Fibroblast of lung (primary cell): Measurements from ENCODE around the gene CCDC148. TPM values are rescaled to one million over a fixed set of nuclear protein-coding genes. Genes with fewer than 3 reads are reported as not detected.

Source experiments
- DNase-seq, 2 donors: peaks; one replicate each; pipeline versions ENCODE4 v3.0.0 to v3.0.0-alpha.2; 2010; ENCODE audit warnings: low read depth in 2 of 2
- H2AFZ ChIP-seq: 2 replicates; pipeline ENCODE4 v1.5.1; 2012; ENCODE audit warnings: low read length, control low read depth, inconsistent platforms
- H3K27ac ChIP-seq: 2 replicates; pipeline ENCODE4 v1.5.1; 2011; ENCODE audit warnings: low read length, control low read depth; ENCODE audit not compliant: insufficient read depth
- H3K27me3 ChIP-seq: 2 replicates; pipeline ENCODE4 v1.5.1; 2011; ENCODE audit warnings: mild to moderate bottlenecking, low read length; ENCODE audit not compliant: control insufficient read depth, insufficient read depth
- H3K36me3 ChIP-seq: 2 replicates; pipeline ENCODE4 v1.5.1; 2011; ENCODE audit warnings: low read length; ENCODE audit not compliant: control insufficient read depth, insufficient read depth
- H3K4me1 ChIP-seq: 2 replicates; pipeline ENCODE4 v1.5.1; 2011; ENCODE audit warnings: low read length; ENCODE audit not compliant: control insufficient read depth, insufficient read depth; ENCODE audit errors: extremely low read depth
- H3K4me2 ChIP-seq: 2 replicates; pipeline ENCODE4 v1.5.1; 2011; ENCODE audit warnings: low read length, control low read depth; ENCODE audit not compliant: insufficient read depth; ENCODE audit errors: extremely low read depth
- H3K4me3 ChIP-seq, 4 experiments: fragments of 200-600 bp in 1 of 4; sonication (generic) in 1 of 4; replicated peaks in 1 of 4; 2 replicates each; pipeline ENCODE4 v1.5.1; 2011 to 2016; ENCODE audit warnings: low read length in 4 of 4, low read depth in 3 of 4, mild to moderate bottlenecking in 3 of 4, control low read depth in 2 of 4, inconsistent platforms in 1 of 4, mixed read lengths in 1 of 4; ENCODE audit not compliant: insufficient read depth in 1 of 4; ENCODE audit errors: control extremely low read depth in 1 of 4
- H3K79me2 ChIP-seq: 2 replicates; pipeline ENCODE4 v1.5.1; 2012; ENCODE audit warnings: mild to moderate bottlenecking, low read length, inconsistent platforms; ENCODE audit not compliant: control insufficient read depth, insufficient read depth
- H3K9ac ChIP-seq: 2 replicates; pipeline ENCODE4 v1.5.1; 2011; ENCODE audit warnings: mild to moderate bottlenecking, low read length, control low read depth; ENCODE audit not compliant: insufficient read depth
- H3K9me3 ChIP-seq: 2 replicates; pipeline ENCODE4 v1.5.1; 2012; ENCODE audit warnings: low read depth, low read length; ENCODE audit not compliant: control insufficient read depth, insufficient read depth
- H4K20me1 ChIP-seq: 2 replicates; pipeline ENCODE4 v1.5.1; 2011; ENCODE audit warnings: low read length; ENCODE audit not compliant: control insufficient read depth, insufficient read depth; ENCODE audit errors: extremely low read depth
- CTCF ChIP-seq, 2 donors: IDR thresholded peaks in 1 of 2; conservative IDR thresholded peaks in 1 of 2; 1 replicate in 1 of 2; 2 replicates in 1 of 2; pipeline ENCODE4 v1.5.1; 2011 to 2012; ENCODE audit warnings: low read length in 2 of 2, control low read depth in 1 of 2, inconsistent platforms in 1 of 2, low read depth in 1 of 2, mild to moderate bottlenecking in 1 of 2
- EZH2 ChIP-seq: IDR thresholded peaks from 2 replicates; pipeline ENCODE4 v1.5.1; 2012; ENCODE audit warnings: low read length, control low read depth, mild to moderate bottlenecking; ENCODE audit errors: missing control alignments
- polyA plus RNA-seq, 2 donors: library from polyadenylated mRNA; depleted of rRNA in 1 of 2; stranded (reverse) in 1 of 2; unstranded in 1 of 2; fragments of >200 nt; gene quantifications; 2 replicates each; pipeline ENCODE4 v1.2.1, GENCODE V29; 2011 to 2012; ENCODE audit warnings: missing spikeins in 1 of 2
- total RNA-seq: library from RNA; depleted of rRNA; stranded (reverse); fragments of >200 nt; gene quantifications from 2 replicates; pipeline ENCODE4 v1.2.1, GENCODE V29; 2014

CCDC148 gene
- total and polyA plus RNA-seq, 2 donors (not counting 1 experiment from before 2014, with no cell fraction given): 1.2 TPM

- H3K36me3 ChIP-seq: no peaks in the 10 kb centered on the region
- no peak for DNase-seq
- no peak for TF ChIP-seq CTCF (conservative IDR thresholded peaks at IDR 0.05 in 1 of 2, IDR thresholded peaks at IDR 0.05 in 1 of 2; ENCODE audit: low read depth in 1 of 2, low read length in 2 of 2)
- TF ChIP-seq EZH2: no peak
- no peak overlapping the region for H2AFZ ChIP-seq
- H3K9me3 ChIP-seq: no peaks in the 10 kb centered on the region
- H3K27ac ChIP-seq: no peak overlapping the region
- H3K9ac ChIP-seq: no peak overlapping the region
- H3K27me3 ChIP-seq: no peaks in the 10 kb centered on the region
- H4K20me1 ChIP-seq: no peaks in the 10 kb centered on the region
- no peak overlapping the region for H3K4me3 ChIP-seq
- H3K4me1 ChIP-seq: no peaks in the 10 kb centered on the region
- no peaks in the 10 kb centered on the region for H3K79me2 ChIP-seq
- no peak overlapping the region for H3K4me2 ChIP-seq
These were observed 162.8 kb downstream of the CCDC148 start for GRCh38 chr2:158293722-158294121.

- no peaks in the 10 kb centered on the region for H3K9me3 ChIP-seq
- H4K20me1 ChIP-seq: no peaks in the 10 kb centered on the region
- no peak for TF ChIP-seq EZH2
- TF ChIP-seq CTCF (conservative IDR thresholded peaks at IDR 0.05 in 1 of 2, IDR thresholded peaks at IDR 0.05 in 1 of 2; ENCODE audit: low read depth in 1 of 2, low read length in 2 of 2): no peak
- no peak for DNase-seq
- no peaks in the 10 kb centered on the region for H3K27me3 ChIP-seq
- no peak overlapping the region for H3K4me2 ChIP-seq
- no peak overlapping the region for H3K9ac ChIP-seq
- no peak overlapping the region for H3K4me3 ChIP-seq
- H2AFZ ChIP-seq: no peak overlapping the region
- no peaks in the 10 kb centered on the region for H3K79me2 ChIP-seq
- no peaks in the 10 kb centered on the region for H3K4me1 ChIP-seq
- H3K36me3 ChIP-seq: no peaks in the 10 kb centered on the region
- no peak overlapping the region for H3K27ac ChIP-seq
These were observed 164.9 kb downstream of the CCDC148 start for GRCh38 chr2:158291544-158292180.

- no peak for TF ChIP-seq EZH2
- no peak for TF ChIP-seq CTCF (conservative IDR thresholded peaks at IDR 0.05 in 1 of 2, IDR thresholded peaks at IDR 0.05 in 1 of 2; ENCODE audit: low read depth in 1 of 2, low read length in 2 of 2)
- no peak overlapping the region for H3K27ac ChIP-seq
- no peak overlapping the region for H3K4me3 ChIP-seq
- H3K36me3 ChIP-seq: no peaks in the 10 kb centered on the region
- DNase-seq: no peak
- no peaks in the 10 kb centered on the region for H3K4me1 ChIP-seq
- H3K9me3 ChIP-seq: no peaks in the 10 kb centered on the region
- no peak overlapping the region for H3K4me2 ChIP-seq
- H3K27me3 ChIP-seq: no peaks in the 10 kb centered on the region
- H4K20me1 ChIP-seq: no peaks in the 10 kb centered on the region
- H3K79me2 ChIP-seq: no peaks in the 10 kb centered on the region
- H3K9ac ChIP-seq: no peak overlapping the region
- no peak overlapping the region for H2AFZ ChIP-seq
These were observed 166.3 kb downstream of the CCDC148 start for GRCh38 chr2:158290225-158290624.
